H1 (cell line): ENCODE results near the gene FSD1. TPM values are rescaled to one million over a fixed set of nuclear protein-coding genes. Genes with fewer than 3 reads are reported as not detected.

Source experiments
- ATF3 ChIP-seq: IDR thresholded peaks from 2 replicates; pipeline ENCODE4 v1.6.1; 2011; ENCODE audit warnings: low read depth, mild to moderate bottlenecking, low read length; ENCODE audit not compliant: insufficient read depth
- CHD2 ChIP-seq: IDR thresholded peaks from 2 replicates; pipeline ENCODE4 v1.6.1; 2012; ENCODE audit warnings: low read length, improper control_type of control experiment
- GABPA ChIP-seq: IDR thresholded peaks from 2 replicates; pipeline ENCODE4 v1.6.1; 2011; ENCODE audit warnings: mild to moderate bottlenecking, low read length, moderate library complexity, borderline replicate concordance; ENCODE audit not compliant: insufficient read depth
- GTF2F1 ChIP-seq: IDR thresholded peaks from 2 replicates; pipeline ENCODE4 v1.6.1; 2012; ENCODE audit warnings: low read depth, low read length, improper control_type of control experiment, borderline replicate concordance
- KDM1A ChIP-seq: fragments of 200-600, 300-600 bp; sonication (generic); IDR thresholded peaks from 2 replicates; pipeline ENCODE4 v1.7.1; 2016; ENCODE audit warnings: mild to moderate bottlenecking, low read length, borderline replicate concordance
- MAFK ChIP-seq: IDR thresholded peaks from 2 replicates; pipeline ENCODE4 v1.6.1; 2012; ENCODE audit warnings: low read depth, mild to moderate bottlenecking, improper control_type of control experiment, low read length
- RBBP5 ChIP-seq: IDR thresholded peaks from 2 replicates; pipeline ENCODE4 v1.7.1; 2012; ENCODE audit warnings: low read depth, mild to moderate bottlenecking, inconsistent platforms, low read length, moderate library complexity, borderline replicate concordance
- SIRT6 ChIP-seq: IDR thresholded peaks from one replicate; pipeline ENCODE4 v1.7.1; 2012; ENCODE audit warnings: low read length, inconsistent platforms
- TAF1 ChIP-seq: IDR thresholded peaks from 2 replicates; pipeline ENCODE4 v1.6.1; 2011; ENCODE audit warnings: mild to moderate bottlenecking, low read depth, low read length
- TBP ChIP-seq: IDR thresholded peaks from 2 replicates; pipeline ENCODE4 v1.6.1; 2011; ENCODE audit warnings: low read depth, low read length, improper control_type of control experiment
- polyA plus RNA-seq, 7 experiments: library from polyadenylated mRNA; depleted of rRNA in 3 of 7; stranded (reverse) in 5 of 7; unstranded in 2 of 7; fragments of >200 nt in 5 of 7; fragments of 200-250 nt in 2 of 7; gene quantifications; 1 replicate in 5 of 7; 2 replicates in 1 of 7; 4 replicates in 1 of 7; pipeline versions ENCODE4 v1.2.1 to v1.2.3, GENCODE V29; 2011 to 2013; ENCODE audit warnings: missing spikeins in 2 of 7, mixed read lengths in 2 of 7
- total RNA-seq: library from RNA; stranded (reverse); fragmentation: NEBNext Ultra II Directional; extraction: Animal tissue kit (Norgen Biotek cat#: 25700); gene quantifications from 2 replicates; pipeline ENCODE4 v1.2.1, GENCODE V29; 2021

The FSD1 gene
- total and polyA plus RNA-seq, 2 of the 8 experiments (the other 6 are each of a cell fraction or from before 2014, with no cell fraction given), result 58.8 to 181 TPM

GRCh38 chr19:4369888-4370260 is 65.5 kb downstream of the FSD1 start (continued):
- TF ChIP-seq GTF2F1, result no peak
- no peak for TF ChIP-seq MAFK
- no peak for TF ChIP-seq TBP
- TF ChIP-seq SIRT6, result no peak
- TF ChIP-seq GABPA, result peak; percentile 57
- TF ChIP-seq CHD2, result no peak
- no peak for TF ChIP-seq ATF3
- no peak for TF ChIP-seq RBBP5
- no peak for TF ChIP-seq TAF1
- no peak for TF ChIP-seq KDM1A
- TF ChIP-seq, all 59 proteins: peak for 3
